ENCODE results near the gene SMYD1.

The SMYD1 gene

DNA sequence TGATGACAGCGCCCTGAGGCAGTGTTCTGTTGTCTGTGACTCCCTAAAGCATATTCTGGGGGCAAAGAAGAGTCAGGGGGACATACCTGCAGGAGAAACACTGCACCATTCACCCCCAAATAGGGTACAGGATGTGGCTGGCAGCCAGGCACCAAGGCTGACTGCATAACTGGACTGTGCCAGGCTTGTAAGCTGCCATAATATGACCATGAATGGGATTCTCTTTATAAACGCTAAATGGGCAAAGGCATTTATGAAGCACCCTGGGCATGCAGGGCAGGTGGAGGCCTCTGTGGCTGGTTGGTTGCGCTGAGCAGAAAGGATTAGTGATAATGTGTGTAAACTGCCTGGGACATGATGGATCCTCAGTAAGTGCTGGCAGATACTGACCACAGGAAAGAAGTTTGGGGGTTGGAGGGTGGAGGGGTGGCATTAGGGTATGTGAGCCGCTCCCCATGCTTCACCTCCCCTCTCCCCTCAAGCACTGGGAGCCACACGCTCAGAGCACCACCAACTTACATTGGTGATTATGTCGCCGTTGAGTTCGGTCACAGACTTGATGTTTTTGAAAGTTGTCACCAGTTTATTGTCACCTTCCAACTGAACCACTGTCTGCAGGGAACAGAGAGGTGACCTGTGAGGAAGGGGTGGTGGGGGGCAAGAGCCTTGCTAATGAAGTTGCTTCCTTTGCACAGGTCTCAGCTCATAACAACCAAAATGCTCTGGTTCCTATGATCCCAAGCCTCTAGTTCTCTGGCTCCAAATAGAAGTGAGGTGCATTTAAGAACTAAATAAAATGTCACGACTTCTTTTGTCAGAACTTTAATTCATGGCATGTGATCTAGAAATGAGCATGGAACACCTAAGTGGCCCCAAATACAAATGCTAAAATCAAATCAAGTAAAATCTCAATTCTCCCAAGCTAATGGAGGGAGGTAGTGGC, 56.6 kb downstream of the SMYD1 start:
- DNase-seq, result no peak

DNA sequence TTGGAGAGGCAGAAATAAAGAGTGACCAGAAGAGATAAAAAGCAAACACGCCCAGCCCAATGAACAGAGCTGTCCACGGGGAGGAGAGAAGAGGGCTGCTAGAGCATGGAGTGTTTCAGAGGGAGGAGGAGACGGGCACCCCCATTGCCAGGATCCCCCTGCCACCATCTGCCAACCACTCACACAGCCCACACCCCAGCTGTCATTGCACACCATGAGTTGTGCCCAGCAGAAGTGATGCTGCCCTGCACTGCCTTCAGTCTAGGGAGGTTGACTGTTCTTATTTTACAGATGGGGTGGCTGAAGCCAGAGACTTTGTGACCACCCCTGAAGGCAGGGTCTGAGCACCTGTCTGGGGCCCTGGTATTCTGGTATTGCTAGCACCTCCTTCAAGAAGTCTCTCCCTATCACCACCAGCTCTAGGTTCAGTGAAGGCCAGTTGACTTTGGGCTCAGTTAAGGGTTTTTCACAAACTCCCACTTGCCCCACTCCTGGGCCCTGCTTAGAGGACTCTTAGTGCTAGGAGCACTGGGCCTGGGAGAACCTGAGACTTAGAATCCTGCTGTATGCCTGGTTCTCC, 57.8 kb downstream of the SMYD1 start:
- DNase-seq, result no peak

DNA sequence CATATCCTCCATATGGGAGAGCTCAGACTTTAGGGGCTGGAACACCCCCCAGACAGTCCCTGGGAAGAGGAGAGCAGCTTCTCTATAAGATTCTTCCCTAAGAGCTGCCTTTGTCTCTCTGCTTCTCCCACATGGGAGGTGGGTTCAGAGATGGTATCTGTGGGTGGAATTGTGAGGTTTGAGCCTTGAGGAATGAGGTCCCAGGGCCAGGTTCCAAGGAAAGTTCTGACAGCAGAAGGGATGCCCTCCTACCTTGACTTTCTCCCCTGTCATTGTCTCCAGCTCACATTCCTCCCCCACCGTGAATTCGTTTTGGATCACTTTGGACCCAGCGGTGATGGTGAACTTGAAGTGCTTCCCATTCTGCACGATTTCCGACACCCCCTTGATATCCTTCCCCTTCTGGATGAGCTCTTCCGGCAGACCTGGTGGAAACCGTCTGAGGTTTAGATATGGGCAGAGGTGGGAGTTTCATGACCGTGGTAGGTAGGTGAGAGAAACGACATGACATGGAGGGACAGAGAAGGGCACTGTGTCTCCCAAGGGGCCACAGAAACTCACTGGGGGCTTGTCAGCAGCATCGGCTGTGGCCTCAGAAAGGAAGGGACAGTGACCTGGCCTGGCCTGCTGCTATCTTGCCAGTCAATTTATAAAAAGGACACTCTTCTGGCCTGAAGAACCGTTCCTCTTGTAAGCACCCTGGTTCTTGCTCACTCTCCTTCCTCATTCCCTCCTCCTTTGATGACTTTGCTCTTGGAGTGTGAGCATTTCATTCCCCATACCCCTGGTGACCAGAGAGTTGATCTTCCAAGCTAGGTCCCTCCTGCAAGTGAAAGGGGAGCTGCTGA, 58.5 kb downstream of the SMYD1 start:
- no peak for DNase-seq

DNA sequence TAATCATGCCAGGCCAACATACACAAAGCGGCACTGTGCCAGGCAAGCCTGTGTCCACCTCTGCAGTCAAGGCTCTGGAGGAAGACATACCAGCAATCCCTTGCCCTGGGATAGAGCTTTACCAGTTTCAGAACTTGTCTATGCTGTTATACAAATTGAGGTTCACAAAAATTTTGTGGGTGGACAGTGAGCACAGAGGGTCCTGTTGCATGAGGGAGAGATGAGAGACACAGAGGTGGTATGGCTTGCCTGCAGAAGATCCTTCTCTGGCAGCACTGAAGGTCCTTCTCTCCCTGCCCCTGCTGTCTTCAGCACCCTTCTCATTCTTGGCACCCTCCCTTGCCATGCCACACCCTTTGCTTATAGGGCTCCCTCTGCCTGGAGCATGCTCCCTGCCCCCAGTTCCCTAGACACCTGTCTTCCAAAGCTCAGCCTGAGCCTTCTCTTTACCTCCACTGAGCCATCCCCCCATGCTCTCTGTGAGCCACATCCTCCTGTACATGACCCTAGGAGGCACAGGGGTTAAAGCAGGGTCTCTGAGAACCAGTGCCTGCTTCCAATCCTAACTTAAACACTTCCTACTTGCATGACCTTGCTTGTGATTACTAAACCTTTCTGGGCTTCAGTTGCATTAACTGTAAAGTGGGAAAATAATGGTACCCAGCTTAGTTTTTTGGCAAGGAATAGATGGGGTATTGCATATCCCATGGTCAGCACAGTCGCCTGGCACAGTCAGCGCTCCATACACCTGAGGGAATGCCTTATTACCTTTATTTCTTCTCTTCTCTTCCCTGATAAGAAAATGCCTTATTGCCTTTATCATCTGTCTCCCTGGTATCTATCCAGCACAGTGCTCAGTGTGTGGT, 59.4 kb downstream of the SMYD1 start:
- no peak for DNase-seq

DNA sequence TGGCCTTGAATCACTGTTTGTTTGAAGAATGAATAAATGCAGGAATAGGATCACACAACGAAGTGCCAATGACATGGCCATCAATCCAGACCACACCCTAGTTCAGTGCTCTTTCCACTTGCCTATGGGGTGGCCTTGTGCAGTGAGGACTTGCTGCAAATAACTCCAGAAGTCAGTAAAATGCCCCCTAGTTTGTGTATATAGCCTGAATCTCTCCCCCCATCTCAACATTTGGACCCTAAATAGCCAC, 59.9 kb downstream of the SMYD1 start:
- DNase-seq, result no peak

DNA sequence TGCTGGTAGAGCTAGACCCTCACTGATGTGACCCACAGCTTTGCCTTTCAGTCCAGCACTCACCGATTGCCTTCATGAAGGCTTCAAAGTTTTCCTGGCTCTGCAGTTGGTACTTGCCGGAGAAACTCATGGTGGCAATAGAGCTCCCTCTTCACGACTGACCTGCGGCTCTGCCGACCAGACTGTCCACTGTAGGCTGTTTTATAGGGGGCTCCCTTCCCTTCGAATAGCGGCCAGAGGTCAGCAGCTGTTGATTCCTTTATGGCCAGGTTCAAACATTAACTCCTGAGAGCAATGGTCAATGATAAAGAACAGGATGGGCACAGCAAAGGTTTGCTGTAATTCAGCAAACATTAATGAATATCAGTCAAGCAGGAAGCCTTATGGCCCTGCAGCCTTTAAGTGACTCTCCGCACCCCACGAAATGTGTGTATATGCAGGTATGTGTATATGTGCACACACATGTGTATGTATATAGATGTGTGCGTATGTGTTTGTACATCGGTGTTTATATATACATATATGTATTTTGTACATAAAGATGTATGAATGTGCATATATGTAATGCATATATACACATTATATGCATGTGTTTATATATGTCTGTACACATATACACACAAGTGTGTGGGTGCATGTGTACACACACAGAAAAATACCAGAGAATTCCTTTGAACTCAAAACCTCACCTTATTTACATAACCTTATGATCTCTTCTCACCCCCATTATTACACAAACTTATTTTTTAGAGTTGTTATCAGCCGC, 60.4 kb downstream of the SMYD1 start, which contains the start of gene FABP1:
FABP1 (minus strand) TSS at position 175 of the 766 bp plus-strand sequence; CDS start at position 130, 45 bp downstream.
- DNase-seq, result no peak

DNA sequence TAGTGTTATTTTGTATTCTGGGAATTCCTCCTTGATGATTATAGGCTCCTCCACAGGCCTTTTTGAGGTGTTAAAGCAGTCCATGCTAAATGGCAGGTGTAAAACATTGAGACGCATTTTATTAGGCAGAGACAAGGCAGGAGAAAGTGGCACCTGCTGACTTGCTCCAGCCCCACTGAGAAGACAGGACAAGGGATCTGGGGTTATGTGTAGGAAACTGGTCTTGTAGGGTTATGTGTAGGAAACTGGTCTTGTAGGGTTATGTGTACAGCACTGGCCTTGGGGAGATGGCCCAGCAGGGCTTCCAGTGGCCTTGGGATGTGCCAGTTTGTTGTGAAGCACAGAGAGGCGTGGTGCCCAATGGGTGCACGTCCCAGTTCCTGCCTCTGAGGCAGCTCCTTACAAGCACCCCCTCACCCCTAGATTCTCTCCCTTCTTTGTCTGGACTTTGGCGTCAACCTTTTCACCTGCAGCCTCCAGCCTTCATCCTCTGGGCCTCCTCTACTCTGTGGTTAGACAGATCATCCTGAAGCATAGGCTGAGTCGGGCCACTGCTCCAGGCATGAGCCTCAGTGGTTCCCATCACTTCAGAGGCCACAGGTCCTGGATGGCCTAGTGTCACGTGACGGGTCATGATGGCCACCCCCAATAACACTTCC, 61.2 kb downstream of the SMYD1 start:
- no peak for DNase-seq

DNA sequence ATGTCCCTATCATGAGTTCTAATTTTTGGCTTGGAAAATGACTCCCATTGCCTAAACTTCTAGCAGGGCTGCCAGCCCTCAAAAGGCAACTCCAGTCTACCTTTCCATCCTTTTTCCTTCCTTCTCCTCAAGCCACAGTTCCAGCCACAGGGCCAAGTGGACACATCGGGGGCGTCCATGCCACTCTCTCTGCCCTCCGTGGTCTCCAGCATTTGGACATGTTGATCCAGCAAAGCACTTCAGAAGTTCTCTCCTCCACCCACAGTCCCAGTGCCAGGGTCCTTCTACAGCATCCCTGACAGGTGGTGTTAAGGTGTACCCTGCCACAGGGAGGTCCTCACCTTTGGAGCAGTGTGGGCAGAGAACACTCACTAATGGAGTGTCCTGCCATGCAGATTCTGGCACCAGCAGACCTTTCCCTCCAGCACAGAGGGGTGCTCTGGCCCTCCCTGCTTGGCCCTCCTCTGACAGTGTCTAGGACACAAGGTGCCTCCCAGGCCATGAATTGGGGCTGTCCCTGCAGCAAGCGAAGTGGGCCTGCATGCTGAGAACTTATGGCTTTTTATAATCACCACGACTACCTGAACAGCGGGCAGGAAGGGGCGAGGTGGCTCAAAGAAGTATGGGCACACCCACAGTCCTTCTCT, 61.8 kb downstream of the SMYD1 start:
- no peak for DNase-seq

DNA sequence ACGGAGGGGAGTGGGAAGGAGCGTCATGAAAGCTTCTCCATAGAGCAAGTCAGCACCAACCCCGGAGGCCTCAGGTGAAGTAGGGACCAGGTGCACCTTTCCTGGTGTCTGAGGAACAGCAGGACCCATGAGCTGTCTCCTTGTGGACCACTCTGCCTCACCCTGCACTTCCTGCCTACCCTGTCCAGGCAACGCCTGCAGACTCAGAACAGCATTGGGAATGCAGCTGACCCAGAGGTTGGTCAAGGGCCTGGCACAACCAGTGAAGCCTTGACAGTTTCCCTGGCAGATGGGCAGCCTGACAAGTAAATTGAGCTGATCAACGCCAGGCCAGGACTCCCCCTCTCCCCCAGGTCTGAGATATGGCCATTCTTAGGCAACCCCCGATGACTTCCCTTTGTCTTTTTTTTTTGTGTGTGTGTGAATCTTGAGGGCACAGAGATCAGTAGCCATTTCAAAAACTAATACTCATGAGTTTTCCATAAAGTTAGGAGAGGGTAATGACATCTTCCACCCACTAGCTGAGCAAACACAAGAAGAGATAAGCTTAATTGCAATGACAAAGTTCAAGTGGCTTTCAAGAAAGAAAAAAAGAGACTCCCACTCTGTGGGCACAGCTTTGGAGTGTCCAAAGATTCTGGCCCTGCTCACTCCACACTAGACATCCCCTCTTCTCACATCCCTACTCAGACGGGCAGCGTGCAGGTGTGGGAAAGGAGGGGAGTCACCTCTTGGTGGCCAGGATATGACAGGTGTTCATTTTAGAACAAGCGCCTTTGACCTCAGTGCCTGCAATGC, 63.8 kb downstream of the SMYD1 start:
- DNase-seq, result no peak

DNA sequence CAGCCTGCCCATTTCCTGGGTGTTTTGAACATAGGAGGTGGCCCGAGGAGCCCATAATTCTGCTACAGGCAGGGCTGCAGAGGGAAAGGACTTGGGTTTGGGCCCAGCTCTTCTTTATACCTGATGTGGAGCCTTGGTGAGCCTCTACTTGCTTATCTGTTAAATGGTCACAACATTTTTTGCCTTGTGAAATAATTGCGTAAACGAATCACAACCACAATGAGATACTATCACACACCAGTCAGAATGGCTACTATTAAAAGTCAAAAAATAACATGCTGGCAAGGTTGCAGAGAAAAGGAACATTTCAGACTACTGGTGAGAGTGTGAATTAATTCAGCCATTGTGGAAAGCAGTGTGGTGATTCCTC, 64.4 kb downstream of the SMYD1 start:
- no peak for DNase-seq

DNA sequence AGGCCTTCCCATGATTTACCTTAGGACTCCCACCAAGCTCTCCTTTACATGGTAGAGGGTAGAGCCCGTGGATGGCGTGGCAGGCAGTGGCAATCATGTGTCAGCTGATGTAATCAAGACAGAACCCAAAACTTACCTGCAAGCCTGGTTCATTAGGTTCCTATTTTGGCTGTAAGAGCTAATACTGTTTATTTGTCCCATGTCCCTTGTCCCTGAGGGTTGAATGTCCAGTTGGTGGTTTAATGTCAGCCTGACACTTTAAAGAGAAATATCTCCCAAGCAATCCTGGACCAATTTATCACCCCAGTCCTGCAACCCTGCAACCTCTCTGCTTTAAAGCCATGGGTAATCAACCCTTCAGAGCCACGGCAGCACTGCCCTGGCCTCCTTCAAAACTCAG, 66.2 kb downstream of the SMYD1 start:
- no peak for DNase-seq

DNA sequence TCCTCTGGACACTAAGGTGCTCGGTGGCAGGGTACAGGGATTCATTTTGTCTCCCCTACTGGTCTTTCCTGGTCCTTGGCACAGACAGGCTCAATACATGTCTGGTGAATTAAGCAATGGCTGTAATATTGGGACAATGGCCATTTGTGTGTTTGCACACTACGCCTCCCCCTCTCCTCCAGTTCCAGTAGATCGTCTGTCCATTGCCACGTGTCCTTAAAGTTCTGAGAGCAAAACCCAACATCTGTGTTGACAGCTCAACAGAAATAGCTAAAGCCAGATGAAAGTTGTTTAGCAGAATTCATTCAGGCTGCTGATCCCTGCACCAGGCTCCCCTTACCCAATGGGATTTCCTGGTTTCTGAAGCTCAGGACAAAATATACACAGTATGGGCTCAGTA, 69.2 kb downstream of the SMYD1 start:
- no peak for DNase-seq

DNA sequence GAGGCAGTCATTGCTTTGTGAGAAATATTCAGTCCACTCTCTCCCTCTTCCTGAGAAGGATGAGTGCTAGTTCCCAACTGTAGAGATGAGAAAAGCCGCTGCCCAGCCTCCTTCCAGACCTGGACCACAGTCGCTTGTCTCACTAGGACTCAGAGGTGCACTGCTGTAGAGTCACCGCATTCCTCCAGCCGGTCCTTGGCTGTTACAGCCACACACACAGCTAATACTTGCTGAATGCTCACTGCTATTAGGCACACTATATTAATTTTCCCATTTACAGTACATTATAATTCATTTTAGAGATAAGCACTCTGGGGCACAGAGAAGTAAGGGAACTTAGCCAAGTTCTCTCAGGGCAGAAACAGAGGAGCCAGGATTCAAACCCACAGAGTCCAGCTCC, 70.2 kb downstream of the SMYD1 start:
- no peak for DNase-seq

DNA sequence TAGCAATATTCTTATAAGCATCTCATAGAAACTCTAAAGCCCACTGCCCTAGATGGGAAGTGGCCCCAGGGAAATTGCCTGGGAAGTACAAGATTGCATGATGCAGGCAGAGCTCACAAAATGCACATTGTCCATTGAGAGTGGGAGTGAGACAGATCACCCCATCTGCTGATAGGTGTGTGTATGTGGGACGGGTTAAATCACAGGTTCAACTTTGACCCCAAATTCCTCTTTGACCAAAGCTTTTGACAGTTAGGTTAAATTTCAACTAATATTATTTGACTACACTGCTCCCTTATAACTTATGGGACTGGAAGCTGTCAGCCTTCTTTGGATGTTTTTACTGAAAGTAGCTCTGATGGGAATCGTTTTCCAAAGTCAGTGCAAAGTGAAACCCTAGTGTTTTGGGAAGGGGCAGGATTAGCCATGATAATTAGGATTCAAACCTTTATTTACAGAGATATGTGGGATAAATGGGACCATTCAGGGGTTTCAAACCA, 71.6 kb downstream of the SMYD1 start:
- no peak for DNase-seq

DNA sequence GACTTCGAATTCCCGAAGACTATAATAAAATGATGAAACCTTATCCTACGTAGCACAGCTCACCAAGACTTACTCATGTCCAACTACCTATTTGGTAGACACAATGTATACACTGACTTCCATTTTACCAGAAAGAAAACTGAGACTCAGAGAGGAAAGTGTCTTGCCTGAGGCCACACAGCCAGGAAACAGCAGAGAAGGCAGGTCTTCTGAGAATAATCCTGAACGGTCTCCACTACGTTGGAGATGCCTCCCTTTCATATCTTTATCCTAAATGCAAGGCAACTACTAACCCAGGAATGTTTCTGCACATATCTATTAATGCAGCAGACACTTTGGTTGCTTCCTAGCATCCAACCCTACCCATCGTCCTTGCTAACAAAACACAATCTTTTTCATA, 72.2 kb downstream of the SMYD1 start:
- no peak for DNase-seq

DNA sequence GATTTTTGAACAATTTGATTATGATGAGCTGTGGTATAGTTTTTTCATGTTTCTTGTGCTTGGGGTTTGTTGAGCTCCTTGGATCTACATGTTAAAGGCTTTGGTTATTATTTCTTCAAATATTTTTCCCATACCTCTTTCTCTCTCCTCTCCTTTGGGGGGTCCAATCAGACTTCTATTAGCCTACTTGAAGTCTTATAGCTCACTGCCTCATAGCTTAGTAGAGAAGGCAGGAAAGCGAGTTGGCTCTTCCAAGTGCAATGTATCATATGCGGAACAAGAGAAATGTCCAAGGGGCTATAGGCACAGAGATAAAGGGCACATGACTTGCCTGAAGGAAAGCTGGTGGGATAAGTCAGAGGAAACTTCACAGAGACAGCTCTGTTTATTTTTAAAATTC, 74.3 kb downstream of the SMYD1 start:
- DNase-seq, result no peak

DNA sequence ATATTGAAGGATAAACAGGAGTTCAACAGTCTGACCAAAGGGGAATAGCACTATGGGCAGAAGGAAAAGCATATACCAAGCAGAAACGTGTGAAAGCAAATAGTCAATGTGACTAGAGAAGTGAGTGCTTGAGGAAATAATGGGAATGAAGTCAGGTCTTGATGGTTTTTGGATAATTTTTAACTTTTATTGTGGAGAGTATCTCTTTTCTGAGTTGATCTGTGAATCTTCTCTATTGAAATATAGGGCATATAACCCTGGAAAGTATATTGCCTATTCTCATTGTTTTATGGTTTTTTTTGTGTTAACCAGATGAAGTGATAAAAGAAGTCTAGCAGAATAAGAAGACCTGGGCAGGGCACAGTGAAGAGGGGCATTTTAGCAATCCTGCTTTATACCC, 76.6 kb downstream of the SMYD1 start:
- DNase-seq, result no peak

DNA sequence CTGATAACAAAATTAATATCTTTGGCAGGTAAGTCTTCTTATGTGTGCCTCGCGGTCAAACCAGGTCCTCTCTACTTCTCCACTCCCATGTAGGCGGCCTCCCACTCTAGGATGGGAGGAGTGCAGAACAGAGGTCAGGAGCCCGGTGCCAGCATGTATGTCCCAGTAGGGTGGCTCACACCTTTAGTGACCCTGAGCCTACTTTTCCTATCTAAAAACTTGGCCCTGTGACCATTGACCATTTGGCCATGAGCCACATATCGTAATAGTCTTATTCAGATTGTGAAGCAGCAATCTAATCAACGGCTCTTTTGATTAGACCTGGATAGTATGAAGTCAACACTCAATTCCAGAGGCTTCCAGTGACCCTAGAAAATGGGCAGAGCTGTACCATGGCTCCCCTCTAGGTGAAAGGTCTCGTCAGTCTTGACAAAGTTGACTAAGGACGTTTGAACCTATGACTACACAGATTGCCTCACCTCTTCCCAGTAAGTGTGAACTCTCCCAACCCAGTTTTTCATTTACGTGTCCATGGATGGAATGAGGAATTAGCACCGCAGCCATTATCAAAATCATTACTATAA, 77.4 kb downstream of the SMYD1 start:
- no peak for DNase-seq

DNA sequence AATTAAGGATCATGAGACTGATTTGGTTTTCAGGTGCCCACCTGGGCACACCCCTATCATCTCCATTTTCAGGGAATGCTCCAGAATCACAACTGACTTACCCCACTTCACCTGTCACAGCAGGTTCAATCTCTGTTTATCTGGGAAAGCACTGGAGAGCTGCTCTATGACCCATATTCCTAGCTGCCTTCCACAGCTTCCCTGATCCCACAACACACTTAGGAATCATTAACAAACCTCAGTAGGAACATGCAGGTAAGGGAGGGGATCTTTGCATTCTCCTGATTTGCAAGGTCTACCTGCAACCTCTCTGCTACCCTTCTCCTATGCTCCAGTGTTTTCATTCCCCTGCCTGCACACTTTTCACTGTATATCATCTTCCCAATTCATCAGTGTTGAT, 79.0 kb downstream of the SMYD1 start:
- DNase-seq, result no peak

DNA sequence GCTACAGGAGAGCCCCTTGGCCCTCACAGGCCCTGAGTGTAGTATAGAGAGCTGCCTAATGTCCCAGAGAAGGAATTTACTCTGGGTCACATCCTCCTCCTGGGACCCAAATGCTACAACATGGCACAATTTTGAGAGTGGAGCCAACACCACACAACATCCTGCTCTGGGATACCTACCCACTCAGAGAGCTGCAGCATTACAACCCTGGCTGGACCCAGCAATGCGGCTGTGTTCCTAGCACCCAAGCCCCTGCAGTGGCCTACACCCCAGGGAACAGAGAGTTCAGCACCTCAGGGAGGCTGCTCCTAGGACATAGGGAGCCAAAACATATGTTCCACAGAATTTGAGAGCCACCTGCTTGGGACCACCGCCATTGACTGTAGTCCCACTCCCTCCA, 79.5 kb downstream of the SMYD1 start:
- no peak for DNase-seq
